ENCODE results near the gene OSBPL6. TPM values are rescaled to one million over a fixed set of nuclear protein-coding genes. Genes with fewer than 3 reads are reported as not detected.

Gene OSBPL6
- total and polyA plus RNA-seq, 9 of the 15 experiments (the other 6 are each of a cell fraction or from before 2014, with no cell fraction given): 3.4 to 12.7 (median 9.3) TPM

DNA sequence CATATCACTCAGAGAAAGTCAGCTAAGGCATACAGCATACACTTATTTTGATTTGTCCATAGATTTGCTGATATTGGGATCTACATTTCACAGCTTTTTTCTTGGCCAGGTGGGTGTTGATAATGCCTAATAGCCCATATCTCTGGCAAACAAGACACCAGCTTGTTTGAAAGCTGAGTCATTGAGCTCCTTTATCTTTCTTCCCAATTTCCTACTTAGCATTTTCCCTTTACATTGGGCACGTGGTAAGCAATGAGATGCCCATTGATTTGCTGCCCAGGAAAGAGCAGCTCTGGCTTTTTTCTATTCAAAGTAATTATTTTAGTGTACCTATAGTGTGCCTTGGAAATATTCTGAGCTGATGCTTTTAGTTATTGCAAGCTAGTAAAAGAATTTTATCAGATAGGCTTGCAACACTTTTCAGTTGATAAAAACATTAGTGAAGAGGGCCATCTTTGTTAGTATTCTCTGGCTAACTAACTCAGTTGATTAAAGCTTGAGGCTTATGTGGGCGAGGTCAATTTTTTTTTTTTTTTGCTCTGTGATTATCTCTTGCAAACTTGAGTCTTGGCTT lies 79.6 kb downstream of the OSBPL6 start (continued):
- TF ChIP-seq, protein P1, sequence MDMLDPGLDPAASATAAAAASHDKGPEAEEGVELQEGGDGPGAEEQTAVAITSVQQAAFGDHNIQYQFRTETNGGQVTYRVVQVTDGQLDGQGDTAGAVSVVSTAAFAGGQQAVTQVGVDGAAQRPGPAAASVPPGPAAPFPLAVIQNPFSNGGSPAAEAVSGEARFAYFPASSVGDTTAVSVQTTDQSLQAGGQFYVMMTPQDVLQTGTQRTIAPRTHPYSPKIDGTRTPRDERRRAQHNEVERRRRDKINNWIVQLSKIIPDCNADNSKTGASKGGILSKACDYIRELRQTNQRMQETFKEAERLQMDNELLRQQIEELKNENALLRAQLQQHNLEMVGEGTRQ (CRISPR knock-in tag; IDR thresholded peaks at IDR 0.05): peak; percentile 82
- TF ChIP-seq TCF7 (IDR thresholded peaks at IDR 0.05; ENCODE audit: borderline replicate concordance): peak; percentile 89; the same call in 1 of the 2 replicates
- TF ChIP-seq BCL6 (CRISPR knock-in tag; IDR thresholded peaks at IDR 0.05): peak; percentile 78; the same call in 1 of the 2 replicates
- peak; percentile 79; the same call in 1 of the 2 replicates for TF ChIP-seq CREB1 (IDR thresholded peaks at IDR 0.05)
- no peak for TF ChIP-seq CREB1 (CRISPR knock-in tag; IDR thresholded peaks at IDR 0.05)
- TF ChIP-seq SRSF7 (optimal IDR thresholded peaks at IDR 0.05; ENCODE audit: low read depth, low read length): no peak
- TF ChIP-seq MECOM (CRISPR knock-in tag; IDR thresholded peaks at IDR 0.05): 0 out of 2 replicates have a peak, but pooled peaks have one; percentile 32
- peak; percentile 99 for TF ChIP-seq POLR2AphosphoS5 (IDR thresholded peaks at IDR 0.05; ENCODE audit: control insufficient read depth, insufficient read depth, low read depth, low read length)
- peak; percentile 93 for TF ChIP-seq C11orf30 (IDR thresholded peaks at IDR 0.05; ENCODE audit: low read depth)
- TF ChIP-seq, protein P2, sequence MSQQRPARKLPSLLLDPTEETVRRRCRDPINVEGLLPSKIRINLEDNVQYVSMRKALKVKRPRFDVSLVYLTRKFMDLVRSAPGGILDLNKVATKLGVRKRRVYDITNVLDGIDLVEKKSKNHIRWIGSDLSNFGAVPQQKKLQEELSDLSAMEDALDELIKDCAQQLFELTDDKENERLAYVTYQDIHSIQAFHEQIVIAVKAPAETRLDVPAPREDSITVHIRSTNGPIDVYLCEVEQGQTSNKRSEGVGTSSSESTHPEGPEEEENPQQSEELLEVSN (IDR thresholded peaks at IDR 0.05; ENCODE audit: borderline replicate concordance in 1 of 2, extremely low read depth in 1 of 2, insufficient read depth in 1 of 2, insufficient read length in 1 of 2, low read depth in 1 of 2, low read length in 1 of 2, poor library complexity in 1 of 2, severe bottlenecking in 1 of 2): peak; percentile 17 to 22
- TF ChIP-seq, protein P3, sequence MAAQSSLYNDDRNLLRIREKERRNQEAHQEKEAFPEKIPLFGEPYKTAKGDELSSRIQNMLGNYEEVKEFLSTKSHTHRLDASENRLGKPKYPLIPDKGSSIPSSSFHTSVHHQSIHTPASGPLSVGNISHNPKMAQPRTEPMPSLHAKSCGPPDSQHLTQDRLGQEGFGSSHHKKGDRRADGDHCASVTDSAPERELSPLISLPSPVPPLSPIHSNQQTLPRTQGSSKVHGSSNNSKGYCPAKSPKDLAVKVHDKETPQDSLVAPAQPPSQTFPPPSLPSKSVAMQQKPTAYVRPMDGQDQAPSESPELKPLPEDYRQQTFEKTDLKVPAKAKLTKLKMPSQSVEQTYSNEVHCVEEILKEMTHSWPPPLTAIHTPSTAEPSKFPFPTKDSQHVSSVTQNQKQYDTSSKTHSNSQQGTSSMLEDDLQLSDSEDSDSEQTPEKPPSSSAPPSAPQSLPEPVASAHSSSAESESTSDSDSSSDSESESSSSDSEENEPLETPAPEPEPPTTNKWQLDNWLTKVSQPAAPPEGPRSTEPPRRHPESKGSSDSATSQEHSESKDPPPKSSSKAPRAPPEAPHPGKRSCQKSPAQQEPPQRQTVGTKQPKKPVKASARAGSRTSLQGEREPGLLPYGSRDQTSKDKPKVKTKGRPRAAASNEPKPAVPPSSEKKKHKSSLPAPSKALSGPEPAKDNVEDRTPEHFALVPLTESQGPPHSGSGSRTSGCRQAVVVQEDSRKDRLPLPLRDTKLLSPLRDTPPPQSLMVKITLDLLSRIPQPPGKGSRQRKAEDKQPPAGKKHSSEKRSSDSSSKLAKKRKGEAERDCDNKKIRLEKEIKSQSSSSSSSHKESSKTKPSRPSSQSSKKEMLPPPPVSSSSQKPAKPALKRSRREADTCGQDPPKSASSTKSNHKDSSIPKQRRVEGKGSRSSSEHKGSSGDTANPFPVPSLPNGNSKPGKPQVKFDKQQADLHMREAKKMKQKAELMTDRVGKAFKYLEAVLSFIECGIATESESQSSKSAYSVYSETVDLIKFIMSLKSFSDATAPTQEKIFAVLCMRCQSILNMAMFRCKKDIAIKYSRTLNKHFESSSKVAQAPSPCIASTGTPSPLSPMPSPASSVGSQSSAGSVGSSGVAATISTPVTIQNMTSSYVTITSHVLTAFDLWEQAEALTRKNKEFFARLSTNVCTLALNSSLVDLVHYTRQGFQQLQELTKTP (IDR thresholded peaks at IDR 0.05; ENCODE audit: low read depth in 1 of 2, partially characterized antibody in 2 of 2): peak; percentile 49 to 95
- peak; percentile 100 for TF ChIP-seq TAL1 (IDR thresholded peaks at IDR 0.05)
- TF ChIP-seq, protein P4, sequence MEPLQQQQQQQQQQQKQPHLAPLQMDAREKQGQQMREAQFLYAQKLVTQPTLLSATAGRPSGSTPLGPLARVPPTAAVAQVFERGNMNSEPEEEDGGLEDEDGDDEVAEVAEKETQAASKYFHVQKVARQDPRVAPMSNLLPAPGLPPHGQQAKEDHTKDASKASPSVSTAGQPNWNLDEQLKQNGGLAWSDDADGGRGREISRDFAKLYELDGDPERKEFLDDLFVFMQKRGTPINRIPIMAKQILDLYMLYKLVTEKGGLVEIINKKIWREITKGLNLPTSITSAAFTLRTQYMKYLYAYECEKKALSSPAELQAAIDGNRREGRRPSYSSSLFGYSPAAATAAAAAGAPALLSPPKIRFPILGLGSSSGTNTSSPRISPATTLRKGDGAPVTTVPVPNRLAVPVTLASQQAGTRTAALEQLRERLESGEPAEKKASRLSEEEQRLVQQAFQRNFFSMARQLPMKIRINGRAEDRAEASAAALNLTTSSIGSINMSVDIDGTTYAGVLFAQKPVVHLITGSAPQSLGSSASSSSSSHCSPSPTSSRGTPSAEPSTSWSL (CRISPR knock-in tag; IDR thresholded peaks at IDR 0.05; ENCODE audit: borderline replicate concordance): no peak
- TF ChIP-seq MYC (IDR thresholded peaks at IDR 0.05; ENCODE audit: low read depth, low read length): peak; percentile 89
- TF ChIP-seq MYC (CRISPR knock-in tag; IDR thresholded peaks at IDR 0.05; ENCODE audit: borderline replicate concordance, low read depth): no peak
- peak; percentile 25; the same call in 1 of the 2 replicates for TF ChIP-seq ZNF668 (CRISPR knock-in tag; IDR thresholded peaks at IDR 0.05)
- 0 out of 2 replicates have a peak, but pooled peaks have one; percentile 34 for TF ChIP-seq PHF21A (IDR thresholded peaks at IDR 0.05; ENCODE audit: borderline replicate concordance, low read depth)
- TF ChIP-seq SMAD3 (CRISPR knock-in tag; conservative IDR thresholded peaks at IDR 0.05): peak; percentile 91
- TF ChIP-seq HDAC2 (IDR thresholded peaks at IDR 0.05): peak; percentile 99
